ENCODE data around the gene CHMP3.

The CHMP3 gene

GRCh38 chr2:86577817-86578456 is 14.7 kb upstream of the CHMP3 start:
- H3K4me3 ChIP-seq (ENCODE audit: low read depth in 1 of 2, low read length in 2 of 2), result no peak overlapping the region
- no peak overlapping the region for H3K9ac ChIP-seq (ENCODE audit: low read depth, low read length)
- H4K20me1 ChIP-seq (ENCODE audit: insufficient read depth, low read length), result no peaks in the 10 kb centered on the region
- H3K27ac ChIP-seq (ENCODE audit: low read length), result no peak overlapping the region
- H2AFZ ChIP-seq (ENCODE audit: low read depth, low read length), result no peak overlapping the region
- no peaks in the 10 kb centered on the region for H3K4me1 ChIP-seq (ENCODE audit: insufficient read depth, low read length)
- no peaks in the 10 kb centered on the region for H3K36me3 ChIP-seq (ENCODE audit: insufficient read depth, low read length)
- no peak overlapping the region for H3K4me2 ChIP-seq (ENCODE audit: insufficient read depth, low read length)
- ATAC-seq (ENCODE audit: insufficient read depth, low read depth), result no peak
- TF ChIP-seq CTCF (IDR thresholded peaks at IDR 0.05; ENCODE audit: borderline replicate concordance, extremely low read depth, low read length, poor library complexity, severe bottlenecking) (no peak), EZH2 (IDR thresholded peaks at IDR 0.05; ENCODE audit: borderline replicate concordance, low read depth, low read length, severe bottlenecking) (no peak)
- H3K27me3 ChIP-seq (ENCODE audit: insufficient read depth, low read length, poor library complexity), result no peaks in the 10 kb centered on the region
- no peaks in the 10 kb centered on the region for H3K79me2 ChIP-seq (ENCODE audit: insufficient read depth, low read length)
- no peak for DNase-seq
- no peaks in the 10 kb centered on the region for H3K9me3 ChIP-seq (ENCODE audit: insufficient read depth, low read length, severe bottlenecking)

- no peak overlapping the region for H3K4me3 ChIP-seq (ENCODE audit: low read depth in 1 of 2, low read length in 2 of 2)
- no peak overlapping the region for H3K4me2 ChIP-seq (ENCODE audit: insufficient read depth, low read length)
- H3K36me3 ChIP-seq (ENCODE audit: insufficient read depth, low read length), result no peaks in the 10 kb centered on the region
- H3K27me3 ChIP-seq (ENCODE audit: insufficient read depth, low read length, poor library complexity), result no peaks in the 10 kb centered on the region
- H2AFZ ChIP-seq (ENCODE audit: low read depth, low read length), result peak overlapping the region; percentile 5; the same call in 1 of the 2 replicates
- no peak overlapping the region for H3K9ac ChIP-seq (ENCODE audit: low read depth, low read length)
- ATAC-seq (ENCODE audit: insufficient read depth, low read depth) (no peak), DNase-seq (no peak)
- H3K4me1 ChIP-seq (ENCODE audit: insufficient read depth, low read length), result no peaks in the 10 kb centered on the region
- no peaks in the 10 kb centered on the region for H3K79me2 ChIP-seq (ENCODE audit: insufficient read depth, low read length)
- no peak for TF ChIP-seq CTCF (IDR thresholded peaks at IDR 0.05; ENCODE audit: borderline replicate concordance, extremely low read depth, low read length, poor library complexity, severe bottlenecking)
- TF ChIP-seq EZH2 (IDR thresholded peaks at IDR 0.05; ENCODE audit: borderline replicate concordance, low read depth, low read length, severe bottlenecking), result no peak
- H3K27ac ChIP-seq (ENCODE audit: low read length), result no peak overlapping the region
- no peaks in the 10 kb centered on the region for H4K20me1 ChIP-seq (ENCODE audit: insufficient read depth, low read length)
- no peaks in the 10 kb centered on the region for H3K9me3 ChIP-seq (ENCODE audit: insufficient read depth, low read length, severe bottlenecking)
Measured at GRCh38 chr2:86570059-86570458, 6.8 kb upstream of the CHMP3 start.

- Histone ChIP-seq H3K4me1 (ENCODE audit: insufficient read depth, low read length) (peaks cover 20% of the 10 kb centered on the region), H3K4me2 (ENCODE audit: insufficient read depth, low read length) (no peak overlapping the region), H3K27me3 (ENCODE audit: insufficient read depth, low read length, poor library complexity) (no peaks in the 10 kb centered on the region), H3K9me3 (ENCODE audit: insufficient read depth, low read length, severe bottlenecking) (no peaks in the 10 kb centered on the region), H2AFZ (ENCODE audit: low read depth, low read length) (0 out of 2 replicates have a peak overlapping the region, but pooled peaks have one; percentile 8), H3K36me3 (ENCODE audit: insufficient read depth, low read length) (no peaks in the 10 kb centered on the region), H3K79me2 (ENCODE audit: insufficient read depth, low read length) (peaks cover 13% of the 10 kb centered on the region), H4K20me1 (ENCODE audit: insufficient read depth, low read length) (no peaks in the 10 kb centered on the region), H3K27ac (ENCODE audit: low read length) (no peak overlapping the region), H3K4me3 (ENCODE audit: low read depth in 1 of 2, low read length in 2 of 2) (no peak overlapping the region), H3K9ac (ENCODE audit: low read depth, low read length) (no peak overlapping the region)
- DNase-seq (no peak), ATAC-seq (ENCODE audit: insufficient read depth, low read depth) (no peak)
- TF ChIP-seq EZH2 (IDR thresholded peaks at IDR 0.05; ENCODE audit: borderline replicate concordance, low read depth, low read length, severe bottlenecking), result no peak
- TF ChIP-seq CTCF (IDR thresholded peaks at IDR 0.05; ENCODE audit: borderline replicate concordance, extremely low read depth, low read length, poor library complexity, severe bottlenecking), result no peak
Measured at GRCh38 chr2:86566821-86567190, 3.6 kb upstream of the CHMP3 start.
